K562 (cell line): ENCODE measurements around the gene TPBG.

ENCODE experiments used
- BRCA1 ChIP-seq, 2 experiments: fragments of 450-650 bp in 1 of 2; sonication (generic) in 1 of 2; formaldehyde crosslinking in 1 of 2; IDR thresholded peaks; 2 replicates each; pipeline versions ENCODE4 v1.5.0 to v1.6.1; 2017 to 2020; ENCODE audit warnings: mild to moderate bottlenecking in 1 of 2, missing genetic modification reagents in 1 of 2
- CEBPZ ChIP-seq: fragments of 150-350 bp; IDR thresholded peaks from 2 replicates; pipeline ENCODE4 v1.6.1; 2014; ENCODE audit warnings: low read depth, mild to moderate bottlenecking, low read length, borderline replicate concordance
- EZH2 ChIP-seq: IDR thresholded peaks from 2 replicates; pipeline ENCODE4 v1.6.1; 2012; ENCODE audit warnings: low read depth, mild to moderate bottlenecking, inconsistent platforms, low read length, borderline replicate concordance
- MCM7 ChIP-seq, 2 experiments: fragments of 450-650 bp; IDR thresholded peaks; 2 replicates each; pipeline ENCODE4 v1.6.1; 2016 to 2018
- POLR2A ChIP-seq: fragments of 450-650 bp; conservative IDR thresholded peaks from 2 replicates; pipeline ENCODE4 v1.6.1; 2016
- POLR2AphosphoS5 ChIP-seq: IDR thresholded peaks from 2 replicates; pipeline ENCODE4 v1.6.1; 2011; ENCODE audit warnings: mild to moderate bottlenecking, low read depth, low read length, moderate library complexity; ENCODE audit not compliant: control insufficient read depth, insufficient read depth
- TAF1 ChIP-seq: IDR thresholded peaks from 2 replicates; pipeline ENCODE4 v1.6.1; 2011; ENCODE audit warnings: mild to moderate bottlenecking, low read length, moderate library complexity; ENCODE audit not compliant: insufficient read depth, control insufficient read depth, severe bottlenecking; ENCODE audit errors: extremely low read depth

- TF ChIP-seq MCM7 (IDR thresholded peaks at IDR 0.05) (no peak), POLR2A (no peak), BRCA1 (IDR thresholded peaks at IDR 0.05) (no peak), BRCA1 (CRISPR knock-in tag; IDR thresholded peaks at IDR 0.05) (no peak), CEBPZ (no peak), EZH2 (no peak), POLR2AphosphoS5 (no peak), TAF1 (no peak)
These were observed 21.9 kb downstream of the TPBG start for GRCh38 chr6:82385546-82385945.
